Kidney tubule cell (primary cell): ENCODE measurements around the gene FCHSD2.
"Not testable (repeated sequence)": the region's sequence is repeated elsewhere in the genome, so short reads cannot be mapped to it uniquely, and the experiment has no call there.

Experiments used
- DNase-seq: peaks from one replicate; pipeline ENCODE4 v3.0.0-alpha.2; 2018; ENCODE audit warnings: low spot score

FCHSD2 gene

GRCh38 chr11:72871119-72871518 is 271.0 kb downstream of the FCHSD2 start:
- DNase-seq: no peak

DNA sequence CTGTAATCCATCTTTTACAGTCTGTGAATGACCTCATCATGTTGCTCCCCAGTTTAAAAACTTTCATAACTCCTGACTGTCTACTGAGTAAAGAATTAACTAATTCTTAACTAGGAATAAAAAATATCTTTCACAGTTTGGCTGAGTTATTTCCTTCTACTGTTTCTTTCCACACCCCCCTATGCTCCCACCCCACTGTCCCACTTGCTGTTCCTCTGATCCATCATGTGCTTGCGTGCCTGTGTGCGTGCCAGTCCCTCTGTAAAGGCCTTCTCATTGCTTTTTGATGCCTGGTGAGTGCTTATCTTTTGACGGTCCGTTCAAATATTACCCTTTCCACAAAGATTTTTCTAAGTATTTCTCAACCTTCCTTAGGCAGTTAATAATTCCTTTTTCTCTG is 272.3 kb downstream of the FCHSD2 start:
- peak; percentile 28 for DNase-seq

DNA sequence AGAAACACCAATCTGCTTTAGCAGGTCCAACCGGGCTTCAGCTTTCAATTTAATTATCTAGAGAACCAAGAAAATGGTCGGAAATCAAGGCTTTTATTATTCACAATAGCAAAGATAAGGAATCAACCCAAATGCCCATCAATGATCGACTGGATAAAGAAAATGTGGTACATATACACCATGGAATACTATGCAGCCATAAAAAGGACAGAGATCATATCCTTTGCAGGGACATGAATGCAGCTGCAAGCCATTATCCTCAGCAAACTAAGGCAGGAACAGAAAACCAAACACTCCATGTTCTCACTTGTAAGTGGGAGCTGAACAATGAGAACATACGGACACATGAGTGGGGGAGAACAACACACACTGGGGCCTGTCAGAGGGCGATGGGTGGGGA is 274.1 kb downstream of the FCHSD2 start:
- no peak for DNase-seq

DNA sequence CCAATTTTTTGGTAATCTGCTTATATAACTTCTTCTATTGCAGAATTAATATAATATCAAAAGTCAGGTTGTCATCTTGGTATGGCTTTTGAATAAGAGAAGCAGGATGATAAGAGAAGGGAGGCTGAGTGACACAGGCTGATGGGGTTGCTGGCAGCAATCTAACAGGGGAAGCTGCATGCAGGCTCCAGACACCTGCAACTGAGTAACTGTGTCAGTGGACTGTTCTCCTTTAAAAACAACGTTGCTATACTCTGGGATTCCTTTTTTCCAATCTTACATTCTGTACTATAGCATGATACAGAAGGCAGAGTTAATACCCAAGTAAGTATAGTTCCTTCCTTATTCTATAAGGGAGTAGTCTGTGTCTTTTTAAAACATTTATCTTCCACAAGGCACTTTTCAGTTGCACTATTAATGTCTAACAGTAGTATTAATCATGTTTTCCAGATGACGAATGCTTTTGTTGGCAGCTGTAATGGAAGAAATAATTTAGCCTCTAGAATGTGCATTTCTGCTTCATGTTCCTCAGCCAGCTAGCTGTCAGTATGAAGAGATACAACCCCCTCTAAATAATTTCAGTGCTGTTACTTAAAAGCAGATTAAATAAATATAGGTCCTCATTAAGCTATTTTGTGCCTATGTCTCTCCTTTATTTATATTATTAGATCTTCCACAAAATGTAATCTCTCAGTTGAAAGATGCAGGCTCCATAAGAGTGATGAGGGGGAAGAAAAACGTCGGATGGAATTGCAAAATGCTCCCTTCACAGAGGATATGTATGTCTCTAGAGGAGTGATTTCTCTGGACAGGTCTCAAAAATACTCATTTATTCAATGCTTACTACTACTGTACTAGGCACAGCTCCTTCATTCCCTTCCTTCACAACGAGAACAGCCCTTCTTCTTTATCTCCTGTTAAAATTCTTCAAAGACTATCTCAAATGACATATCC is 277.1 kb downstream of the FCHSD2 start:
- DNase-seq: peak; percentile 39

DNA sequence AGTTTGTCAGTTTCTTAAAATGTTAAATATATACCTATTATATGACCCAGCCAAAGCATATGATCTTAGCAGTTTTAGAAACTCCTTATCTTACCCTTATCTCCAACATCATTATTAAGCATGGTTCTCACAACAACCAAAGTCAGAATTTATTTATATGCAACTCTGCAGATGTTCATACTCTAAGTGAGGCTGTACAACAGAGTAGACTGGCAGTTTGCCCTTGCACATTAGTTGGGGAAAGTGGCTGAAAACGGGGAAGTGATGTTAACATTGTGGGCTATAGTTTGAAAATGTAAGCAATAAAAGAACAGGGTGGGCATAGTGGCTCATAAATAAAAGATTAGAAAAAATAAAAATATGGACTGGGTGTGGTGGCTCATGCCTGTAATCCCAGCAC is 278.2 kb downstream of the FCHSD2 start:
- DNase-seq: no peak

- no peak for DNase-seq
These were observed 279.0 kb downstream of the FCHSD2 start for GRCh38 chr11:72863091-72863490.

GRCh38 chr11:72860592-72860991 is 281.5 kb downstream of the FCHSD2 start:
- DNase-seq: no peak

GRCh38 chr11:72860010-72860409 is 282.1 kb downstream of the FCHSD2 start:
- DNase-seq: no peak

DNA sequence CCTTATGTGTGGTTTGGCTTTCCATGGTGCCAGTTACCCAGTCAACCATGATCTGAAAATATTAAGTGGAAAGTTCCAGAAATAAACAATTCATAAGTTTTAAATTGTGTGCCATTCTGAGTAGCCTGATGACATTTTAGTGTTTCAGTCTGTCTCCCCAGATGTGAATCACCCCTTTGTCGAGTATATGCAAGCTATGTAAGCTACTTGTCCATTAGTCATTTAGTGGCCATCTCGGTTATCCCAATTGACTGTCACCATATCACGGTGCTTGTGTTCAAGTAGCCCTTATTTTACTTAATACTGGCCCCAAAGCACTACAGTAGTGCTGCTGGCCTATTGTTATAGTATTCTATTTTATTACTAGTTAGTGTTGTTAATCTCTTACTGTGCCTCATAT is 283.0 kb downstream of the FCHSD2 start:
- DNase-seq: no peak

GRCh38 chr11:72858267-72858666 is 283.9 kb downstream of the FCHSD2 start:
- DNase-seq: not testable (repeated sequence)

DNA sequence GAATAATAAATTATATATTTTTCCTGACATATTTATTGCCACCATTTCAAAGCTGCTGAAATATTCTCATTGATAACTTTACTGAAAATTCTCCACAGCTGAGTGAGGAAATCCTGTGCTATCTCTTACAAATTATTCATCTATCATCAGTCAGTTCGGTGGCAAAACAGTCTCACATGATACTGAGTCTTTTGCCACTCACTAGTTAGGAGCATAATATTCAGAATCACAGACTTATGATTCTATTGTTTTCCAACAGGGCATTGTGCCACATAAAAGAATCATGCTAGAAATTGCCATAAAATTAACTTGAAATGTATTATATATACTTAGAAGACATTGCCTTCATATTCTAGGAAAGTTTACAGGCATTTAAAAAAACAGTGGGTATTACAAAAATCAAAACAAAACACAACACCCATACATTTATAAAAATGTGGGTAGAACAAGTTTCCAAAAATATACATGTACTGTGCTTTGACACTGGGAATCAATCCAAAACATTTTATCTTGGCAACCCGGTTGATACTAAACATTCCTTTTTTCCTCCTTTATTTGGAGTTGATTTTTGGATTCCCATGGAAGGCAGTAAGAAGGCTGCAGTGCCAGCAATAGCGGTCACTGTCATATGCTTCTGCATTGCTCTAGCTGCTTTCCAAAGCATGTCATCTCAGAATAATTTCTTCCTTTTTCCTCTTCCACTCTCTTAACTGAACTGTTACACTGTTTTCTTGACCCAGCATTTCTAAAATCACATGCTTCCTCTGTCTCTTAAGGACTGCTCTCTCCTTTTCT is 285.4 kb downstream of the FCHSD2 start:
- DNase-seq: no peak

- peak; percentile 21 for DNase-seq
These were observed 286.1 kb downstream of the FCHSD2 start for GRCh38 chr11:72856065-72856464.

DNA sequence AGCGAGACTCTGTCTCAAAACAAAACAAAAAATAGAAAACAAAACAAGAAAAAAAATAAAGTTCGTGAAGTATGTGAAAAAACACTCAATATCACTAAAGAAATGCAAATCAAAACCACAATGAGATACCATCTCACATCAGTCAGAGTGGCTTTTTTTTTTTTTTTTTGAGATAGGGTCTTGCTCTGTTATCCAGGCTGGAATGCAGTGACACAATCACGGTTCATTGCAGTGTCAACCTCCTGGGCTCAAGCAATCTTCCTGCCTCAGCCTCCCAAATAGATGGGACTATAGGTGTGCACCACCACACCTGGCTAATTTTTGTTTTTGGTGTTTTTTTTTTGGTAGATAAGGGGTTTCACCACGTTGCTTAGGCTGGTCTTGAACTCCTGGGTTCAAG is 290.4 kb downstream of the FCHSD2 start:
- no peak for DNase-seq

DNA sequence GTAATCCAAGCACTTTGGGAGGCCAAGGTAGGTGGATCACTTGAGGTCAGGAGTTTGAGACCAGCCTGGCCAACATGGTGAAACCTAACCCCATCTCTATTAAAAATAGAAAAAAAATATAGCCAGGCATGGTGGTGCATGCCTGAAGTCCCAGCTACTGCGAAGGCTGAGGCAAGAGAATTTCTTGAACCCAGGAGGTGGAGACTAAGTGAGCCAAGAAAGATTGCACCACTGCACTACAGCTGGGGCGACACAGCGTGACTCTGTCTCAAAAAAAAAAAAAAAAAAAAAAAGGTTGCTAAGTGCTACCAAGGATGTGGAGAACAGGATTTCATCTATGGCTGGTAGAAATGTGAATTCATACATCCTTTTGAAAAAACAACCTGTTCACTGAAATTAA is 291.3 kb downstream of the FCHSD2 start:
- no peak for DNase-seq

DNA sequence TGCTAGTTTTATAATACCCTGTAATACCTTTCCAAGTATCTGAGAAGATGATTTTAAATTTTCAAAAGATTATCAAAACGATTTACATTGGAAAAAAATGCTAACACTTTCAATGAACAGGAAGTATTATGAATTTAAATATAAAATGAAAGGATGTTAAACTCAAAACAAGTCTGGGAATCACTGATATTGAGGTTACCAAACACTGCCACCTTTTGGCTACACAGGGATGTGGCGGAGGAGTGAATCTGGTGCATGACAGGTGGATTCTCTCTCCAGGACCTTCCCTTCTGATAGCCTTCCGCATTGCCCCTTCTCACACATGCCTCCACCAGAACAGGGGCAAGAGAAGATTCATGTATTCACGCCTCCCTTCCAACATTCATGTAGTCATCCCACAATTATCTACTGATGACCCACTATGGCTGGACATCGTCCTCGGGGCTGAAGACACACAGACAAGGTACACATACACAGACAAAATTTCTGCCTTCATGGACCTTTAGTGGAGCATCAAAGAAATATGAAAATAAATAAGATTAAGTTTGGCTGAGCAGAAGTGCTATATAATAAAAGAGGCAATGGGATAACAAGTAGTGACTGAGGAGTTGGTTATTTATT is 293.2 kb downstream of the FCHSD2 start:
- peak; percentile 34 for DNase-seq

DNA sequence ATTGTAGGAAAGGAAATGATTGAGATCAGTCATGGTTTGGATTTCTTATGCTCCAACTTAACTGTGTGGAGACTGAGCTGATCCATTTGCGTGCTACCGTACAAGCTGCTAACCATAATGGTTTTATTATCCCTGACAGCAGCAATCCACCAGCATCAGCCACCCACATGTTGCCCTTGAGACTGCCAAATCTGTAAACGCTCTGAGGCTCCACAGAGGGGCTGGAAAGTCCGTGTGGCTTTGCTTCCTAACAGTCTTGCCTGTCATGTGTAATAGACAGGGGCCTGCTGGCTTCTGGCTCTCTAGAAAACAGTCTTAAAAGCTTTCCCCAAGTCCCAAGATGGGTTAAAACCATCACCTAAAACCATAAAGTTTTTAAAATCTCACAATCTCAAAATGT is 297.8 kb downstream of the FCHSD2 start:
- DNase-seq: no peak

DNA sequence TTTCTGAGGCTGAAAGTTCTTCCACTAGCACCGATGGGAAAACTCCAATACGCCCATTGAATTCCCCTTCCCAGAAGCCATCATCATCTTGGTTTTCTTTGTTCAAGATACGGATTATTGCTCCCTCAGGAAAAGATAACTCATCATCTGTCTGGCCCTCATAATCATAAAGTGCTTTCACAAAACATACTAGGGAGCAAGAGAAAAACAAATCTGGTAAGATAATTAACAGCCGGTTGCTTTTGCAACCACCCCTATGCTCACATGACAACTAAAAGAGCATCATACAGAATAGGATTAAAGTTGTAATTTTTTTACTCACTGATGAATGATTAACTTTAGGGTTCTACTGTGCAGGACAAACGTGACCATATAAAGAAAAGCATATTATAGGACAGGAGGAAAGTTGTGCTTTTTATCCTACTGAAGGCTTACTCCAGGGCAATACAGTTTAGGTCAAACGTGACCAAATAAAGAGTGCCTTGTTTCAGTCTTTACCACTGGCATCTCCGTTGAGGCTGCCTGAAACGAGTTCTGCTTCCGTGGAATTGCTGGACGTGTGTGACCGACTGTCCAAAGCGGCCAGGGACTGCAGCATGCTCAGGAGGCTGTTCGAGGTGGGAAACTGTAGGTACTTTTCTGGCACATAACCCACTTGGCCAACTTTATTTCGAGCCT is 299.3 kb downstream of the FCHSD2 start:
- DNase-seq: no peak

- DNase-seq: no peak
These were observed 300.0 kb downstream of the FCHSD2 start for GRCh38 chr11:72842126-72842525.

DNA sequence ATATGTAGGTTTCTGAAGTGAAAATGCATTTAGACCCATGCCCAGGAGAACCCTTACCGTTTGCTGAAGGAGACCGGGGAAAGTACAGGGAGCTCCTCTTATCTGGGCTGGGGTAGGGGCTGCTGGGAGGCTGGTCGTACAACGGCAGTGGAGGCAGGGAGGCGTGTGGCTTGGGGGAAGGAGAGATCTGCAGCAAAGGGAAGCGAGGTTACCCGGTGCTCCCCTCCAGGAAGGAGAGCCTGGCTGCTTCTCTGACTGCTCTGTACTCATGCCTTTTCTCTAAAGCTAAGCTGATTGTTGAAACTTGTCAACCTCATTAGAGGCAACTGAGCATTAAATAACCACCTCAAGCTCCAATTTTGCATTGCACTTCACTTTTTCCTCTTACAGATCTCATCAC is 300.7 kb downstream of the FCHSD2 start:
- no peak for DNase-seq

GRCh38 chr11:72840780-72841179 is 301.3 kb downstream of the FCHSD2 start:
- peak; percentile 16 for DNase-seq

DNA sequence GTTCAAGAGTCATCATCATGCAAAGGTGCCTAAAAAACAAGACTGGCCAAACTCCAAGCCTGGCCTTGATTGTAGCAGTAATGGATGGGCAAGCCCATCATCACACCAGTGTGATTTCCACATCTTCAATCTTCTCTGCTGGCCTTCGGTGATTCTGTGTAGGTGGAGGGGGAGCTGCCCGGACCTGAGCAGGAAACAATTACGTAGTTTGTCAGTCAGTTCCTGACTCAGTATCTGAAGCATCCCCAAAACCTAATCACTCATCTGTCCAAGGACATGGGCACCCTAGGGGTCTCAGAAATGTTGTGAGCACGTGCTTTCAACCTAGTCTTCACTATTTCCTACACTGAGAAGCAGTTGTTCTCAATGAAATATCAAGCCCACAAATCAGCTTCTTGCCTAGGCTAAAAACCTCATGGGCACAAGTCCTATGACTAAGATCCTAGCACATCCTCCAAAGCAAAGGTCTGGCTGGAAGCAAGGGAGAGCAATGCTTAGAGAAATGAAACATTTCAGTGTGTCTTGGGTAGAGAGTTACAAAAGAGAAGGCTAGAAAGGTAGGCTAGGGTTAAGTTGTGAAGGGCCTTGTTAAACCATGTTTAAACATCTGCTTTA is 303.3 kb downstream of the FCHSD2 start:
- DNase-seq: no peak

DNA sequence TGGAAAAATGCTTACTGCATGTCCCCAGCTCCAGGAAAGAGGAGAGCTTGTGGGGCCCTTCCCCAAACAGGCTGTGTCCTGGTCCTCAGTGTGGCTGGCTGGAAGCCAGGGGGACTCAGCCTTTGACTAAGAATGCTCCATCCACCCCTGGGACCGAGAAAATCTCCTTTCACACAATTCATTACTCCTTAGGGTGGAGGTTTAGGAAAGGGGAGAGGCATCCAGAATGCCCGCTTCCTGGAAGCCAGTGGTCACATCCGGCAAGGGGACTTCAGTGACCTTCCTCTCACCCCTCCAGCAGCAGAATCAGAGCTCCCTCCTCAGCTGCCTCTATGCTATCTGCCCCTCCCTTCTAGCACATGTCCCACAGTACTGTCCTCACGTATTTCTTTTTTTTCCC is 306.0 kb downstream of the FCHSD2 start:
- no peak for DNase-seq
